OCI-LY3 (cell line): ENCODE results near the gene PPP6R2.

Experiments
- CTCF ChIP-seq: fragments of 200-600, 300-600 bp; sonication (generic); IDR thresholded peaks from 2 replicates; pipeline ENCODE4 v1.5.1; 2014; ENCODE audit warnings: antibody characterized with exemption, low read length, low read depth
- EZH2phosphoT487 ChIP-seq: fragments of 200-600 bp; shearing (Covaris generic); IDR thresholded peaks from 2 replicates; pipeline ENCODE4 v1.6.1; 2018; ENCODE audit warnings: antibody characterized with exemption, mixed run types, low read depth

- TF ChIP-seq CTCF = no peak
- TF ChIP-seq EZH2phosphoT487 = no peak
These were observed 34.6 kb upstream of the PPP6R2 start for GRCh38 chr22:50308597-50308935.
